Measurements from ENCODE around the gene SPON1. TPM values are rescaled to one million over a fixed set of nuclear protein-coding genes. Genes with fewer than 3 reads are reported as not detected.
A peak's percentile ranks its signal among the peaks of the same experiment; 100 is the strongest.

The SPON1 gene
- total and polyA plus RNA-seq, 10 of the 15 experiments (the other 5 are each of a cell fraction or from before 2014, with no cell fraction given) = 0.13 to 1.1 (median 0.18) TPM; not detected in 5

GRCh38 chr11:14269692-14270573, 307.4 kb downstream of the SPON1 start:
- 23% methylated on average over 5 of the region's 5 CpGs for WGBS (ENCODE audit: insufficient coverage, insufficient replicate concordance, low lambda C conversion rate, missing lambda C conversion rate)
- SMC1A ChIA-PET (ENCODE audit: uncharacterized antibody, unreplicated experiment) = interaction anchor here (1.2 to 1.3 kb wide), 2 partner anchors 10 to 185 kb away, joined by 3 to 4 read pairs; no protein-coding TSS in a partner anchor
- Histone ChIP-seq H2AFZ (ENCODE audit: control insufficient read depth, low read depth, low read length) (no peak overlapping the region), H3K36me3 (ENCODE audit: control insufficient read depth in 2 of 2, insufficient read depth in 2 of 2, low read length in 1 of 2) (no peaks in the 10 kb centered on the region; a peak in 1 of 4 replicates), H3K9me3 (replicated peaks; ENCODE audit: control insufficient read depth, insufficient read depth, low read length) (no peaks in the 10 kb centered on the region), H3K9ac (ENCODE audit: control insufficient read depth, insufficient read depth, low read length) (no peak overlapping the region), H3K27me3 (replicated peaks in 1 of 2; ENCODE audit: control insufficient read depth in 2 of 2, insufficient read depth in 2 of 2, low read length in 1 of 2) (no peaks in the 10 kb centered on the region), H3K27ac (ENCODE audit: control insufficient read depth, insufficient read depth) (peak overlapping the region; percentile 33; the same call in 1 of the 2 replicates), H3K4me2 (ENCODE audit: control insufficient read depth, insufficient read depth) (no peak overlapping the region), H4K20me1 (ENCODE audit: control insufficient read depth, insufficient read depth) (no peaks in the 10 kb centered on the region), H3K4me3 (no peak overlapping the region), H3K79me2 (ENCODE audit: control insufficient read depth, insufficient read depth, low read length) (no peaks in the 10 kb centered on the region), H3K4me1 (ENCODE audit: control insufficient read depth, insufficient read depth, low read length) (peaks cover 21% of the 10 kb centered on the region)
- intact Hi-C loops (cut with micrococcal nuclease; ENCODE audit: unreplicated experiment) (no loop called here), in situ Hi-C loops (cut with MboI) (no loop called here)
- peak; percentile 49 for ATAC-seq
- CTCF ChIA-PET = interaction anchor here (1.0 to 1.1 kb wide), 3 partner anchors 18 to 38 kb away, joined by 3 read pairs; no protein-coding TSS in a partner anchor
- POLR2A ChIA-PET = interaction anchor here (0.7 kb wide), 1 partner anchor 113 kb away, joined by 5 read pairs; no protein-coding TSS in a partner anchor
- FAIRE-seq = no peak
- DNase-seq (ENCODE audit: low read depth, low spot score) = no peak
- no TSS peak for BruUV-seq (replicated peaks)
- RAD21 ChIA-PET (ENCODE audit: unreplicated experiment) = interaction anchor here (1.2 kb wide), 1 partner anchor 39 kb away, joined by 3 read pairs; no protein-coding TSS in a partner anchor
- TF ChIP-seq HDAC6 (IDR thresholded peaks at IDR 0.05; ENCODE audit: unreplicated experiment) (no peak), SREBF2 (IDR thresholded peaks at IDR 0.05; ENCODE audit: low read length) (no peak), KLF5 (IDR thresholded peaks at IDR 0.05; ENCODE audit: partially characterized antibody) (no peak), MYB (IDR thresholded peaks at IDR 0.05; ENCODE audit: borderline replicate concordance, low read depth, low read length) (no peak), POLR2AphosphoS2 (IDR thresholded peaks at IDR 0.05; ENCODE audit: low read depth, low read length) (no peak), MAX (IDR thresholded peaks at IDR 0.05; ENCODE audit: low read depth, low read length) (no peak), NRF1 (conservative IDR thresholded peaks at IDR 0.05; ENCODE audit: low read depth, low read length) (no peak), SUZ12 (IDR thresholded peaks at IDR 0.05; ENCODE audit: unreplicated experiment) (no peak), USF1 (IDR thresholded peaks at IDR 0.05; ENCODE audit: borderline replicate concordance, extremely low read length, insufficient read depth, low read depth, low read length) (no peak), PAX8 (IDR thresholded peaks at IDR 0.05) (no peak), CBFB (IDR thresholded peaks at IDR 0.05; ENCODE audit: low read depth) (no peak), SKIL (IDR thresholded peaks at IDR 0.05; ENCODE audit: low read depth, poor library complexity, severe bottlenecking) (no peak), TBL1XR1 (IDR thresholded peaks at IDR 0.05; ENCODE audit: low read depth, low read length) (no peak), WRNIP1 (IDR thresholded peaks at IDR 0.05; ENCODE audit: borderline replicate concordance, low read depth, low read length) (no peak), REST (IDR thresholded peaks at IDR 0.05; ENCODE audit: low read depth, low read length) (no peak), NR2C1 (IDR thresholded peaks at IDR 0.05) (no peak)
